H1 (cell line): ENCODE measurements around the gene TMEM203. TPM values are rescaled to one million over a fixed set of nuclear protein-coding genes. Genes with fewer than 3 reads are reported as not detected.

Experiments used
- BCL11A ChIP-seq, 2 experiments: IDR thresholded peaks; one replicate each; pipeline ENCODE4 v1.6.1; 2011; ENCODE audit warnings: low read depth in 2 of 2, low read length in 2 of 2, mild to moderate bottlenecking in 2 of 2
- polyA plus RNA-seq, 7 experiments: library from polyadenylated mRNA; depleted of rRNA in 3 of 7; stranded (reverse) in 5 of 7; unstranded in 2 of 7; fragments of >200 nt in 5 of 7; fragments of 200-250 nt in 2 of 7; gene quantifications; 1 replicate in 5 of 7; 2 replicates in 1 of 7; 4 replicates in 1 of 7; pipeline versions ENCODE4 v1.2.1 to v1.2.3, GENCODE V29; 2011 to 2013; ENCODE audit warnings: missing spikeins in 2 of 7, mixed read lengths in 2 of 7
- total RNA-seq: library from RNA; stranded (reverse); fragmentation: NEBNext Ultra II Directional; extraction: Animal tissue kit (Norgen Biotek cat#: 25700); gene quantifications from 2 replicates; pipeline ENCODE4 v1.2.1, GENCODE V29; 2021

Gene TMEM203
- total and polyA plus RNA-seq, 2 of the 8 experiments (the other 6 are each of a cell fraction or from before 2014, with no cell fraction given), result 44.1 to 57.1 TPM

- TF ChIP-seq BCL11A (IDR thresholded peaks at IDR 0.05; ENCODE audit: low read depth in 2 of 2, low read length in 2 of 2), result no peak
- TF ChIP-seq, all 59 proteins: peak for 0
These were observed 27.9 kb upstream of the TMEM203 start (continued) for GRCh38 chr9:137233143-137233980.
